A673 (cell line): Measurements from ENCODE around the gene TSHR. TPM values are rescaled to one million over a fixed set of nuclear protein-coding genes. Genes with fewer than 3 reads are reported as not detected.
A peak's percentile ranks its signal among the peaks of the same experiment; 100 is the strongest.

Experiments used
- BruUV-seq: library from RNA; stranded (reverse); fragments of 400-500 nt; replicated peaks from 2 replicates; lab custom pipeline; 2021; lab: Mats Ljungman, UMichigan
- CTCF ChIA-PET: fragments of 300-600 bp; sonication (Branson Sonifier 250); formaldehyde crosslinking; loops from one replicate; lab custom pipeline; 2022; ENCODE audit warnings: antibody characterized with exemption; lab: Charles Lee
- POLR2A ChIA-PET: fragments of 300-600 bp; sonication (Branson Sonifier 250); formaldehyde crosslinking; loops from one replicate; lab custom pipeline; 2022; ENCODE audit warnings: antibody characterized with exemption; ENCODE audit not compliant: low non-redundant PET; lab: Charles Lee
- DNase-seq: peaks from one replicate; pipeline ENCODE4 v3.0.0-alpha.2; 2015; ENCODE audit warnings: low spot score
- H3K27ac ChIP-seq: fragments of 200-600 bp; sonication (generic); 2 replicates; pipeline ENCODE4 v1.5.1; 2016; ENCODE audit warnings: mixed run types, low read depth, mild to moderate bottlenecking, mixed read lengths, antibody characterized with exemption, low read length; ENCODE audit not compliant: poor library complexity, severe bottlenecking
- H3K27me3 ChIP-seq: fragments of 200-600 bp; sonication (generic); replicated peaks from 2 replicates; pipeline ENCODE4 v1.6.1; 2017; ENCODE audit warnings: mixed run types, low read depth, mild to moderate bottlenecking, mixed read lengths, antibody characterized with exemption, low read length; ENCODE audit not compliant: insufficient read depth, poor library complexity
- H3K36me3 ChIP-seq: fragments of 200-600 bp; sonication (generic); 2 replicates; pipeline ENCODE4 v1.6.1; 2016; ENCODE audit warnings: mixed run types, mild to moderate bottlenecking, mixed read lengths, antibody characterized with exemption, low read length; ENCODE audit not compliant: insufficient read depth, poor library complexity, severe bottlenecking
- H3K4me1 ChIP-seq: fragments of 200-600 bp; sonication (generic); 2 replicates; pipeline ENCODE4 v1.6.1; 2017; ENCODE audit warnings: mixed run types, mild to moderate bottlenecking, mixed read lengths, antibody characterized with exemption, low read length; ENCODE audit not compliant: insufficient read depth, poor library complexity, severe bottlenecking
- H3K4me3 ChIP-seq: fragments of 200-600 bp; sonication (generic); 2 replicates; pipeline ENCODE4 v1.5.1; 2016; ENCODE audit warnings: low read depth, mixed run types, mild to moderate bottlenecking, mixed read lengths, low read length; ENCODE audit not compliant: poor library complexity, severe bottlenecking
- H3K9me3 ChIP-seq: fragments of 200-600 bp; sonication (generic); 2 replicates; pipeline ENCODE4 v1.6.1; 2016; ENCODE audit warnings: mixed run types, low read depth, mild to moderate bottlenecking, mixed read lengths, antibody characterized with exemption, low read length; ENCODE audit not compliant: poor library complexity, severe bottlenecking
- EZH2 ChIP-seq: fragments of 200-600 bp; sonication (generic); IDR thresholded peaks from 2 replicates; pipeline ENCODE4 v1.6.1; 2017; ENCODE audit warnings: borderline replicate concordance, low read depth, mild to moderate bottlenecking, mixed read lengths, antibody characterized with exemption, low read length; ENCODE audit not compliant: poor library complexity, severe bottlenecking
- intact Hi-C: fragments of 100-400 bp; cut with micrococcal nuclease; formaldehyde crosslinking; loops from one replicate; pipeline ENCODE4 v1.10.0; 2022; ENCODE audit not compliant: unreplicated experiment
- total RNA-seq: library from RNA; stranded (reverse); gene quantifications from 2 replicates; pipeline ENCODE4 v1.2.3, GENCODE V29; 2021
- TF ChIP-seq, protein P1 (sequence below): fragments of 300-800, 200-600 bp; sonication (generic); conservative IDR thresholded peaks from 2 replicates; pipeline ENCODE4 v1.5.1; 2017; ENCODE audit warnings: low read depth, mild to moderate bottlenecking, antibody characterized with exemption, low read length, moderate library complexity, mixed read lengths

The TSHR gene
- total RNA-seq, 1 experiment from 2014 or later: not detected

DNA sequence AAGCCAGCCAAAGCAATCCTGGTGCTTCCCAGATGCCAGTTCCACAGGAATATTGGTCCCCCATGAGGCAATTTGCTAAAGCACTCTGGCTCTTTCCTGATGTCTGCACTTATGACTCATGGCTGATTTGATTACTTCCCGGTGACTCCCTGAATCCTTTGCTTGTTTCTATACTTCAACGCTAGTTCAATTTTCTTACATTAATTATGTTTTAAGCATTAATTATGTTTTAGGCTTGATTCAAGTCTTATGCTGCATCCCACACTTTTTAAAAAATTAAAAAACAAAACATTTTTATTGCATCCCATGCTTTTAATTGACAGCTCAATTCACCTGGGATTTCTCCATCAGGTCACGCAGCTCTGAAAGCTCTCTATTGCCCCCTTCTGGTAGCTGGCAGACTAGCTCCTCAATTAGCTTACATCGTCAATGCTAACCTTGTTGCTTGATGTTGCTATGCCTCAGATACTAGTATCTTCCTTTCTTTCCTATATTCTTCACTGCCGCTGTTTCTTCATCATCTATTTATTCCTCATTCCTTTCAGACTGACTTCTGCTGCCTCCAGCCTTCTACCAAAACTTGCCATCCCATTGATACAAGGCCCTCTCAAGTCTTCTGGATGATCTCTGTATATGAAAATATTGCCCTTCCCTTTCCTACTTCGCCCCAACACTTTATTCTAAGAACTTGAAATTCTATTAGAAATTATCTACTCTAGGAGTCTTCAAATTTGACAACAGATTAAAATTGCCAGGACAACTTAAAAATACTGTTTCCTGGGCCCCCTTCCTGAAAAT lies 32.0 kb downstream of the TSHR start:
- peak; percentile 71 for DNase-seq
- POLR2A ChIA-PET: interaction anchor here (0.6 kb wide), 1 partner anchor 58 kb away, joined by 4 read pairs; no protein-coding TSS in a partner anchor
- no peaks in the 10 kb centered on the region for H3K36me3 ChIP-seq
- no peak overlapping the region for H3K4me3 ChIP-seq
- no peaks in the 10 kb centered on the region for H3K9me3 ChIP-seq
- H3K27ac ChIP-seq: no peak overlapping the region
- CTCF ChIA-PET: interaction anchor here (0.7 to 1.5 kb wide), 9 partner anchors 9 to 931 kb away, joined by 3 to 14 read pairs (median 3); partner anchors contain the start of gene TSHR
- TF ChIP-seq, protein P1, sequence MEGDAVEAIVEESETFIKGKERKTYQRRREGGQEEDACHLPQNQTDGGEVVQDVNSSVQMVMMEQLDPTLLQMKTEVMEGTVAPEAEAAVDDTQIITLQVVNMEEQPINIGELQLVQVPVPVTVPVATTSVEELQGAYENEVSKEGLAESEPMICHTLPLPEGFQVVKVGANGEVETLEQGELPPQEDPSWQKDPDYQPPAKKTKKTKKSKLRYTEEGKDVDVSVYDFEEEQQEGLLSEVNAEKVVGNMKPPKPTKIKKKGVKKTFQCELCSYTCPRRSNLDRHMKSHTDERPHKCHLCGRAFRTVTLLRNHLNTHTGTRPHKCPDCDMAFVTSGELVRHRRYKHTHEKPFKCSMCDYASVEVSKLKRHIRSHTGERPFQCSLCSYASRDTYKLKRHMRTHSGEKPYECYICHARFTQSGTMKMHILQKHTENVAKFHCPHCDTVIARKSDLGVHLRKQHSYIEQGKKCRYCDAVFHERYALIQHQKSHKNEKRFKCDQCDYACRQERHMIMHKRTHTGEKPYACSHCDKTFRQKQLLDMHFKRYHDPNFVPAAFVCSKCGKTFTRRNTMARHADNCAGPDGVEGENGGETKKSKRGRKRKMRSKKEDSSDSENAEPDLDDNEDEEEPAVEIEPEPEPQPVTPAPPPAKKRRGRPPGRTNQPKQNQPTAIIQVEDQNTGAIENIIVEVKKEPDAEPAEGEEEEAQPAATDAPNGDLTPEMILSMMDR: peak; percentile 93
- no peak for TF ChIP-seq EZH2
- intact Hi-C loops: loop anchor here (1.0 to 10.0 kb wide), 3 partner anchors 33 to 930 kb away; partner anchors contain the start of gene DIO2
- no TSS peak for BruUV-seq
- H3K4me1 ChIP-seq: no peaks in the 10 kb centered on the region
- H3K27me3 ChIP-seq: peaks cover 34% of the 10 kb centered on the region

DNA sequence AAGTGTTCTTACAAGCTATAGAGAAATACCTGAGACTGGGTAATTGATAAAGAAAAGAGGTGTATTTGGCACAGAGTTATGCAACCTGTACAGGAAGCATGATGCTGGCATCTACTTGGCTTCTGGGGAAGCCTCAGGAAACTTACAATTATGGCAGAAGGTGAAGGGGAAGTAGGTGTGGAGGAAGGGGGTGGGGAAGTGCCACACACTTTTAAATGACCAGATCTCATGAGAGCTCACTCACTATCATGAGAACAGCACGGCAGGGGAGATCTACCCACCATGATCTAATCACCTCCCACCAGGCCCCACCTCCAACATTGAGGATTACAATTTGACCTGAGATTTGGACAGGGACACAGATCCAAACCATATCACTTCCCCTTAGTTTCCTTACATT lies 32.8 kb downstream of the TSHR start:
- intact Hi-C loops: loop anchor here (5.0 to 10.0 kb wide), 2 partner anchors 773 to 931 kb away; partner anchors contain the start of gene DIO2
- H3K36me3 ChIP-seq: no peaks in the 10 kb centered on the region

GRCh38 chr14:80988735-80989429 lies 33.5 kb downstream of the TSHR start:
- H3K4me3 ChIP-seq: no peak overlapping the region
- ChIA-PET POLR2A (no interaction called here), CTCF (interaction anchor here (0.5 kb wide), 1 partner anchor 91 kb away, joined by 5 read pairs; no protein-coding TSS in a partner anchor)
- TF ChIP-seq, protein P1: no peak
- no peak for TF ChIP-seq EZH2
- H3K27me3 ChIP-seq: peaks cover 28% of the 10 kb centered on the region
- H3K36me3 ChIP-seq: no peaks in the 10 kb centered on the region
- DNase-seq: no peak
- BruUV-seq: no TSS peak
- intact Hi-C loops: loop anchor here (5.0 to 10.0 kb wide), 2 partner anchors 774 to 932 kb away; partner anchors contain the start of gene DIO2
- no peak overlapping the region for H3K27ac ChIP-seq
- no peaks in the 10 kb centered on the region for H3K4me1 ChIP-seq
- no peaks in the 10 kb centered on the region for H3K9me3 ChIP-seq

More for the DNA sequence above, 32.8 kb downstream of the TSHR start:
- Histone ChIP-seq H3K27ac (no peak overlapping the region), H3K9me3 (no peaks in the 10 kb centered on the region), H3K4me1 (no peaks in the 10 kb centered on the region), H3K4me3 (no peak overlapping the region), H3K27me3 (peaks cover 34% of the 10 kb centered on the region)
- CTCF ChIA-PET: interaction anchor here (1.5 kb wide), 1 partner anchor 932 kb away, joined by 6 read pairs; no protein-coding TSS in a partner anchor
- TF ChIP-seq EZH2: no peak
- TF ChIP-seq, protein P1: no peak
- no TSS peak for BruUV-seq
- POLR2A ChIA-PET: no interaction called here
- no peak for DNase-seq
